GM21367 (cell line): Measurements from ENCODE around the gene OR2B6.

Experiments
- ATAC-seq: cut with Tn5 transposase; IDR thresholded peaks from one replicate; pipeline ENCODE4 v1.9.1; 2021; ENCODE audit not compliant: unreplicated experiment

OR2B6 gene

GRCh38 chr6:27994616-27995015 is 37.6 kb downstream of the OR2B6 start:
- no peak for ATAC-seq

GRCh38 chr6:28000351-28001045 is 43.5 kb downstream of the OR2B6 start:
- no peak for ATAC-seq

GRCh38 chr6:28001351-28001750 is 44.3 kb downstream of the OR2B6 start:
- ATAC-seq = no peak

- no peak for ATAC-seq
Measured at GRCh38 chr6:28001751-28002150, 44.7 kb downstream of the OR2B6 start.

GRCh38 chr6:28002161-28002560 is 45.1 kb downstream of the OR2B6 start:
- no peak for ATAC-seq

GRCh38 chr6:28003059-28003458 is 46.0 kb downstream of the OR2B6 start:
- no peak for ATAC-seq

- no peak for ATAC-seq
Measured at GRCh38 chr6:28003661-28004060, 46.6 kb downstream of the OR2B6 start.

GRCh38 chr6:28004350-28005151 is 47.5 kb downstream of the OR2B6 start:
- ATAC-seq = no peak

GRCh38 chr6:28005152-28005890 is 48.3 kb downstream of the OR2B6 start:
- ATAC-seq = no peak

GRCh38 chr6:28005975-28006374 is 48.9 kb downstream of the OR2B6 start:
- no peak for ATAC-seq
